Measurements from ENCODE around the gene PHEX.

PHEX gene

GRCh38 chrX:22032084-22032483 is at the start of gene PHEX:
Gene PHEX (plus strand): TSS chrX:22032325. CDS start chrX:22033006, 681 bp downstream.
- no peak for DNase-seq

- peak; percentile 77 for DNase-seq
Observed at GRCh38 chrX:21985332-21985777, 46.8 kb upstream of the PHEX start.

GRCh38 chrX:21986596-21986995 is 45.5 kb upstream of the PHEX start:
- no peak for DNase-seq

- DNase-seq = no peak
Observed at GRCh38 chrX:21989384-21989783, 42.7 kb upstream of the PHEX start.

GRCh38 chrX:21990832-21991231 is 41.3 kb upstream of the PHEX start:
- DNase-seq = no peak

- DNase-seq = no peak
Observed at GRCh38 chrX:21991504-21991903, 40.6 kb upstream of the PHEX start.

GRCh38 chrX:21993265-21993664 is 38.9 kb upstream of the PHEX start:
- no peak for DNase-seq

GRCh38 chrX:21996872-21997455 is 35.2 kb upstream of the PHEX start:
- DNase-seq = no peak

GRCh38 chrX:21998037-21998436 is 34.1 kb upstream of the PHEX start:
- DNase-seq = no peak

GRCh38 chrX:22004866-22005265 is 27.3 kb upstream of the PHEX start:
- DNase-seq = no peak

- DNase-seq = no peak
Observed at GRCh38 chrX:22012051-22012450, 20.1 kb upstream of the PHEX start.

GRCh38 chrX:22012931-22013330 is 19.2 kb upstream of the PHEX start:
- peak; percentile 56 for DNase-seq

GRCh38 chrX:22015139-22015750 is 16.9 kb upstream of the PHEX start:
- no peak for DNase-seq

- DNase-seq = no peak
Observed at GRCh38 chrX:22021751-22022324, 10.3 kb upstream of the PHEX start.

GRCh38 chrX:22024577-22024976 is 7.5 kb upstream of the PHEX start:
- no peak for DNase-seq

GRCh38 chrX:22025751-22026150 is 6.4 kb upstream of the PHEX start:
- DNase-seq = no peak

GRCh38 chrX:22026731-22027130 is 5.4 kb upstream of the PHEX start:
- no peak for DNase-seq

GRCh38 chrX:22032506-22032905 is 381 bp downstream of the PHEX start:
- DNase-seq = no peak

- DNase-seq = no peak
Observed at GRCh38 chrX:22033818-22034217, 1.7 kb downstream of the PHEX start.

GRCh38 chrX:22035236-22035635 is 3.1 kb downstream of the PHEX start:
- DNase-seq = no peak

- DNase-seq = no peak
Observed at GRCh38 chrX:22037225-22037624, 5.1 kb downstream of the PHEX start.

- no peak for DNase-seq
Observed at GRCh38 chrX:22037911-22038537, 5.9 kb downstream of the PHEX start.

GRCh38 chrX:22039541-22039940 is 7.4 kb downstream of the PHEX start:
- DNase-seq = no peak

GRCh38 chrX:22040184-22040583 is 8.1 kb downstream of the PHEX start:
- DNase-seq = no peak

Data from DMS53 (cell line).